Measurements from ENCODE around the gene BCKDHB. TPM values are rescaled to one million over a fixed set of nuclear protein-coding genes. Genes with fewer than 3 reads are reported as not detected.

Gene BCKDHB
- polyA plus RNA-seq, 1 donor (not counting 4 experiments of a cell fraction or from before 2014, with no cell fraction given): 20.9 TPM

DNA sequence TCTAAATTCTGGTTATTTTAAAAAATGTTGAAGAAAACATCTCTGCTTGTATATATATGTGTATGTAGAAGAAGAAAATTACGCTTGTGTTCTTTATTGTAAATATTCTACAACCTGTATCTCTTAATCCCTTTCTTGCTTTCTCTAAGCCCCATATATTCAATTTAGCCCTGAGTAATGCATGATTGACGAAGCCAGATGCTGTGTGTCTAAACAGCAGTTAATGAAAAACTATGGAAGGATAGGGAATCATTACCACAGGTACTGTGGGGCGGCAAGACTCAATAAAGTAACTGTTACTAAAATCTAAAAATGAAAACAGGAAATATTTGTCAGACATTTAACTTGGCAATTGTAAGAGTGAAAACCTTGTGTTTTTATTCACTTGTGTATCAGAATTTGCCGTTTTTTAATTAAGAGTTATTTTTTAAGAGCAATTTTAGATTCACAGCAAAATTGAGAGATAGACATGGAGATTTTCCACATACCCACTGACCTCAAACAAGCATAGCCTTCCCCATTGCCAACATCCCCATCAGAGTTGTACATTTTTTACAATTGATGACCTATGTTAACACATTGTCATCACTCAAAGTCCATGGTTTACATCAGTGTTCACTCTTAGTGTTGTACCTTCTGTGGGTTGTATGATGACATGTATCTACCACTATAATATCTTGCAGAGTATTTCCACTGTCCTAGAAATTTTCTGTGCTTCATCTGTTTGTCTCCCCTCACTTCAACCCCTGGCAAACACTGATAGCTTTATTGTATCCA lies 76.7 kb downstream of the BCKDHB start:
- Histone ChIP-seq H4K20me1 (ENCODE audit: control insufficient read depth, extremely low read depth, insufficient read depth, low read length) (no peaks in the 10 kb centered on the region), H2AFZ (ENCODE audit: control insufficient read depth, low read length) (no peak overlapping the region), H3K9me3 (ENCODE audit: control insufficient read depth, low read depth, low read length) (no peaks in the 10 kb centered on the region), H3K4me1 (ENCODE audit: control insufficient read depth, extremely low read depth, insufficient read depth, low read length) (peaks cover 15% of the 10 kb centered on the region), H3K27ac (ENCODE audit: control insufficient read depth, insufficient read depth, low read length) (no peak overlapping the region), H3K4me3 (ENCODE audit: control insufficient read depth in 2 of 3, extremely low read depth in 1 of 3, insufficient read depth in 2 of 3, low read depth in 1 of 3, low read length in 3 of 3) (no peak overlapping the region), H3K9ac (ENCODE audit: control insufficient read depth, extremely low read depth, insufficient read depth, low read length) (no peak overlapping the region), H3K36me3 (ENCODE audit: control insufficient read depth in 2 of 2, extremely low read depth in 1 of 2, insufficient read depth in 2 of 2, low read length in 2 of 2) (no peaks in the 10 kb centered on the region), H3K27me3 (ENCODE audit: control insufficient read depth, extremely low read depth, insufficient read depth, low read length) (no peaks in the 10 kb centered on the region), H3K79me2 (ENCODE audit: control insufficient read depth, insufficient read depth, low read length) (no peaks in the 10 kb centered on the region), H3K9me1 (ENCODE audit: control insufficient read depth, extremely low read depth, insufficient read depth, low read length) (no peaks in the 10 kb centered on the region), H3K4me2 (ENCODE audit: control insufficient read depth, extremely low read depth, insufficient read depth, low read depth, low read length) (no peak overlapping the region)
- no peak for TF ChIP-seq EZH2 (IDR thresholded peaks at IDR 0.05; ENCODE audit: low read length)
- TF ChIP-seq, protein P1, sequence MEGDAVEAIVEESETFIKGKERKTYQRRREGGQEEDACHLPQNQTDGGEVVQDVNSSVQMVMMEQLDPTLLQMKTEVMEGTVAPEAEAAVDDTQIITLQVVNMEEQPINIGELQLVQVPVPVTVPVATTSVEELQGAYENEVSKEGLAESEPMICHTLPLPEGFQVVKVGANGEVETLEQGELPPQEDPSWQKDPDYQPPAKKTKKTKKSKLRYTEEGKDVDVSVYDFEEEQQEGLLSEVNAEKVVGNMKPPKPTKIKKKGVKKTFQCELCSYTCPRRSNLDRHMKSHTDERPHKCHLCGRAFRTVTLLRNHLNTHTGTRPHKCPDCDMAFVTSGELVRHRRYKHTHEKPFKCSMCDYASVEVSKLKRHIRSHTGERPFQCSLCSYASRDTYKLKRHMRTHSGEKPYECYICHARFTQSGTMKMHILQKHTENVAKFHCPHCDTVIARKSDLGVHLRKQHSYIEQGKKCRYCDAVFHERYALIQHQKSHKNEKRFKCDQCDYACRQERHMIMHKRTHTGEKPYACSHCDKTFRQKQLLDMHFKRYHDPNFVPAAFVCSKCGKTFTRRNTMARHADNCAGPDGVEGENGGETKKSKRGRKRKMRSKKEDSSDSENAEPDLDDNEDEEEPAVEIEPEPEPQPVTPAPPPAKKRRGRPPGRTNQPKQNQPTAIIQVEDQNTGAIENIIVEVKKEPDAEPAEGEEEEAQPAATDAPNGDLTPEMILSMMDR (optimal IDR thresholded peaks at IDR 0.05 in 1 of 3, IDR thresholded peaks at IDR 0.05 in 1 of 3, conservative IDR thresholded peaks at IDR 0.05 in 1 of 3; ENCODE audit: extremely low read depth in 1 of 3, insufficient read depth in 2 of 3, low read length in 3 of 3): no peak
- DNase-seq (ENCODE audit: low read depth, low spot score): no peak
- no peak for FAIRE-seq
- dilution Hi-C loops (cut with MboI; ENCODE audit: extremely low pct_ligation_motif_present, low sequenced_read_pairs): no loop called here

DNA sequence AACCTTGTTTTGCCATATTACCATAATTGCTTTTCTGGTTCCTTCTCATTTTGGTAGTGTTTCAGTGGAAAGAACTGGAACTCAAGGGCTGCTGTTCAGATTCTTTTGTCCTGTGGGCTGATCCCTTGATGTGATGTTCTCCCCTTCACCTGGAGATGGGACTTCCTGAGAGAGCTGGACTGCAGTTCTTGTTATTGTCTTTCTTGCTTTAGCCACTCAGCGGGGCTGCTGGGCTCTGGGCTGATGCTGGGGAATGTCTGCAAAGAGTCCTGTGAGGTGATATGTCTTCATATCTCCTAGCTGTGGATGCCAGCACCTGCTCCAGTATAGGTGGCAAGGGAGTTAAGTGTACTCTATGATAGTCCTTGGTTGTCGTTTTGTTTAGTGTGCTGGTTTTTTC lies 79.0 kb downstream of the BCKDHB start:
- H3K27me3 ChIP-seq (ENCODE audit: control insufficient read depth, extremely low read depth, insufficient read depth, low read length): no peaks in the 10 kb centered on the region
- no peaks in the 10 kb centered on the region for H3K79me2 ChIP-seq (ENCODE audit: control insufficient read depth, insufficient read depth, low read length)
- FAIRE-seq: no peak
- H2AFZ ChIP-seq (ENCODE audit: control insufficient read depth, low read length): no peak overlapping the region
- no peaks in the 10 kb centered on the region for H3K9me1 ChIP-seq (ENCODE audit: control insufficient read depth, extremely low read depth, insufficient read depth, low read length)
- H3K9ac ChIP-seq (ENCODE audit: control insufficient read depth, extremely low read depth, insufficient read depth, low read length): no peak overlapping the region
- H4K20me1 ChIP-seq (ENCODE audit: control insufficient read depth, extremely low read depth, insufficient read depth, low read length): no peaks in the 10 kb centered on the region
- TF ChIP-seq EZH2 (IDR thresholded peaks at IDR 0.05; ENCODE audit: low read length): no peak
- TF ChIP-seq, protein P1 (optimal IDR thresholded peaks at IDR 0.05 in 1 of 3, IDR thresholded peaks at IDR 0.05 in 1 of 3, conservative IDR thresholded peaks at IDR 0.05 in 1 of 3; ENCODE audit: extremely low read depth in 1 of 3, insufficient read depth in 2 of 3, low read length in 3 of 3): no peak
- DNase-seq (ENCODE audit: low read depth, low spot score): no peak
- dilution Hi-C loops (cut with MboI; ENCODE audit: extremely low pct_ligation_motif_present, low sequenced_read_pairs): no loop called here
- no peak overlapping the region for H3K4me2 ChIP-seq (ENCODE audit: control insufficient read depth, extremely low read depth, insufficient read depth, low read depth, low read length)
- no peak overlapping the region for H3K4me3 ChIP-seq (ENCODE audit: control insufficient read depth in 2 of 3, extremely low read depth in 1 of 3, insufficient read depth in 2 of 3, low read depth in 1 of 3, low read length in 3 of 3)
- no peaks in the 10 kb centered on the region for H3K36me3 ChIP-seq (ENCODE audit: control insufficient read depth in 2 of 2, extremely low read depth in 1 of 2, insufficient read depth in 2 of 2, low read length in 2 of 2)
- no peak overlapping the region for H3K27ac ChIP-seq (ENCODE audit: control insufficient read depth, insufficient read depth, low read length)
- H3K9me3 ChIP-seq (ENCODE audit: control insufficient read depth, low read depth, low read length): no peaks in the 10 kb centered on the region
- H3K4me1 ChIP-seq (ENCODE audit: control insufficient read depth, extremely low read depth, insufficient read depth, low read length): peaks cover 15% of the 10 kb centered on the region
